ENCODE data around the gene ZCCHC2.

The ZCCHC2 gene

GRCh38 chr18:62522504-62523254 lies at the start of gene ZCCHC2:
TSS of gene ZCCHC2 (plus strand) at chr18:62523025. CDS start at chr18:62523425, 400 bp downstream.
- DNase-seq: peak; percentile 99

- no peak for DNase-seq
Observed at GRCh38 chr18:62479574-62479973, 43.3 kb upstream of the ZCCHC2 start.

DNA sequence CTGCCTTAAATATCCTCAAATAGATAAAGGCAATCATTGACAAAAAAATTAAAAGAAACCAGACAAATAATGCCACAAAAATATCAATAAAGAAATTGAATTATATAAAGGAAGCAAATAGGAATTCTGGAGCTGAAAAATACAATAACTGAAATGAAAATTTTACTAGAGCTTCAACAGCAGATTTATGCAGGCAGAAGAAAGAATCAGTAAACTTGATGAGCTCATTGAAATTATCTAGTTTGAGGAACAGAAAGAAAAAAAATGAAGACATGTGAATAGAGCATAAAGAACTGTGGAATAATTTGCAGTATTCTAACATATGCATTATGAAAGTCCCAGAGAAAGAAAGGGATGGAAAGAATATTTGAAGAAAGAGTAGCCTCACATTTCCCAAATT lies 41.9 kb upstream of the ZCCHC2 start:
- DNase-seq: no peak

DNA sequence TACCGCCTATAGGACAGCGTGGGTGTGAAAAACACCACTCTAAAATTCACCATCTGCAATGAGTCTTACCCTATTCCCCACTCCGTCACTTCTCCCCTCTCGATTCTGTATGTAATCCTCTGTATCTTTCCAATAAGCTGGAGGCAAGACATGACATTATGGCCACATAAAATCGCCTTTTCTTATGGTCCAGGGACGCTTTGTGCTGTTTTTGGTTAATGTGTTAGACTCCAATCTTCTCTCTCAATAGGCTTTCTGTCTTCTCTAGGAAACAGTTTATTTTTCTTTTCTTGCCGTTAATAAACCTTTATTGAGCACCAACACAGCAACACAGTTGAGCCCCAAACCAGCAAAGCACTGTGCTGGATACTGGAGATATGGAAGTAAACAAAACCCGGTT lies 37.9 kb upstream of the ZCCHC2 start:
- DNase-seq: no peak

DNA sequence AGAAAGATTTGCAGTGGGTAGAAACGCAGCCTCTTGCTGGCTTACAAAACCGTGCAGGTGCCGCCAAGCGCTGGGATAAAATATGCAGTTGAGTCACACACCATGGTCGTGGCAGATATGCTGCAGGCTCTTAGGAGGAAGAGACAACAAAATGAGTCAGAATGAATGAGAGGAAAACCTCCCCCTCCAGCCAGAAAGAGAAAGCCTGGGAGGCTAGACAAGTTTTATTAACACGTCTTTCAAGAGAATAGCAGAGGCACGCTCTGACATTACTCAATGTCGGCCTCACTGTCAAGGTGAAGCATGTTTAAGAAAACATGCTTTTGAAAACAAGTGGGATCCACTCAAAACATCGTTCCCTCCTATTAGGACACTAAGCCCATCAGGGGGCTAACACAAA lies 37.1 kb upstream of the ZCCHC2 start:
- DNase-seq: no peak

DNA sequence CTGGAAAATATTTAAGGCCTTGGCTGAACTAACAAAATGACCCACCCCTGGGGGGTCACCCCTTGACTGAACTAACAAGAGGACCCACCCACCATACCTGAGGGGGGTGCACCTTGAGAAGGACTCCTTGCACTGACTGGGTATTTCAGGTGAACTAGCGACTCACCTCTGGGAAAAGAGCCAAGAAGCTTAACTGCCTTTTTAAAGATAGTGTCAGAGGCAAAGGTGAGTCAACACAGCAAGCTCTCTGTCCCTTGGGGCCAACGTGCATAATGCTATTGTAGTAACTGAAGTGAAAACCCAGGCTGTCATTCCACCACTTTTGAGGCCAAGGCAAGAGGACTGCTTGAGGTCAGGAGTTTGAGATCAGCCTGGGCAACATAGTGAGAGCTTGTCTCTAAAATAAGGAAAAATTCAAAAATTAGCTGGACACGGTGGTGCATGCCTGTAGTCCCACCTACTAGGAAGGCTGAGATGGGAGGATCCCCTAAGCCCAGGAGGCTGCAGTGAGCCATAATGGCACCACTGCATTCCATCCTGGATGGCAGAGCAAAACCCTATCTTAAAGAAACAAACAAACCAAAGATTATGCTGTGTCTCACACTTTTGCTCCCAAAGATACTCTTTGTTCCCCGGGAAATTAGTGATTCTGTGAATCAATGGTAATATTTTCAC lies 36.4 kb upstream of the ZCCHC2 start:
- no peak for DNase-seq

DNA sequence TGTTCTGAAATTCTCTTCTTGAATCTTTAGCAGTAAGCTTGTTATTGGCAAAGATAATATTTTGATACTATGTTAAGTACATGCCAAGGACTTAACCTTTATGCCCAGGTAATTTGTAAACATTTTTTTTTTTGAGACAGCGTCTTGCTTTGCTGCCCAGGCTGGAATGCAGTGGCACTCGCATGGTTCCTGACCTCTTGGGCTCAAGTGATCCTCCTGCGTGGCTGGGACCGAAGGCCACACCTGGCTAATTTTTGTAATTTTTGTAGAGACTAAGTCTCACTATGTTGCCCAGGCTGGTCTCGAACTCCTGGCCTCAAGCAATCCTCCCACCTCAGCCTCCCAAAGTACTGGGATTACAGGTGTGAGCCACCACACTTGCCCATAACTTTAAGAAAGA lies 35.7 kb upstream of the ZCCHC2 start:
- DNase-seq: no peak

DNA sequence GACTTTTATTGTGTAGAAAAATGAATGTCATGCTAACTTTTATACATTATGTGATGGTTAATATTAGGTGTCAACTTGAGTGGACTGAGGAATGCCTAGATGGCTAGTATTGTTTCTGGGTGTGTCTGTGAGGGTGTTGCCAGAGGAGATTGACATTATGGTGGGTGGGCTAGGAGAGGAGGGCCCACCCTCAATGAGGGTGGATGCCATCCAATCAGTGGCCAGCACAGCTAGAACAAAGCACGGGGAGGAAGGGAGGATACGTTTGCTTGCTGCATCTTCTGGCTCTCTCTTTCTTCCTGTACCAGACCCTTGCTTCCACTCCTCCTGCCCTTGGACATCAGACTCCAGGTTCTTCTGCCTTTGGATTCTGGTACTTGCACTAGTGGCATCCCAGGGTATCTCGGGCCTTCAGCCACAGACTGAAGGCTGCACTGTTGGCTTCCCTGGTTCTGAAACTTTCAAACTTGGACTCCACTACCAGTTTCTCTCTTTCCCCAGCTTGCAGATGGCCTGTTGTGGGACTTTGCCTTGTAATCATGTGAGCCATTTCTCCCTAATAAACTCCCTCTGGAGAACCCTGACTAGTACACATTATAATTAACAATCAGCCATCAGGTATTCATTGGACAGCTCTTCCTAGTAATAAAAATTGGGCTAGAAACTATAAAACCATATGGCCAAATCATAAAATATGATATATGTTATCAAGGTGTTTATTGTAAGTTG lies 31.7 kb upstream of the ZCCHC2 start:
- DNase-seq: no peak

DNA sequence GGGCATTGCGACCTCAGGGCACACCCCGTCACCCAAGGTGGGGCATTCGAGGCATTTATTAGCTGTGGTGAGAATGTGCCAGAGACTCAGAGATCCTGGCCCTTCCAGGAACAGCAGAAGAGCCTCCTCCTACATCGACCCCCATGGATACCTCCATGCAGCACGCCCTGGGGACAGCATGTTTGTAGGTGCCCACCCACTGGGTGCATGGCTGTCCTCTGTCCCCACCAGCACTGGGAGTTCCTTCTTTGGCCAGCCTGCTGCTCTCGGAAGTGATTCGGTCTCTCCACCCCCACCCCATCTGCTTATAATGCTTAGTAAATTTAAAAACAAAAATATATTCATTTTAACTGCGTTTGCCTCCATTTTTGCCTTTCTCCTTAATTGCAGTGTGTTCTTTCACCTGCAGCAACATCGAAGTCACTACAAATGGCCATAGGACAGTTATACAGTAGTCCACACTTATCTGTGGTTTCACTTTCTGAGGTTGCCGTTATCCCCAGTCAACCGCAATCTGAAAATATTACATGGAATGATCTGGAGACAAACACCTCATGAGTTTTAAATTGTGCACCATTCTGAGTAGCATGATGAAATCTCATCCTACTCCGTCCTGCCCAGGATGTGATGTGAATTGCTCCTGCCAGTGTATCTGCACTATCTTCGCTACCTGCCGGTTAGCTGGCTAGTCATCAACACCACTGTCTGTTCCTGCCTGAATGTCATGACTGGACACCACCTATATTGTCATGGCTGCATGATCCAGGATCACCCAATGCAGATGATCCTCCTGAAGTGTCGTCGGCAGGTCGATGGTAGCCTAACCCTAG lies 29.6 kb upstream of the ZCCHC2 start:
- DNase-seq: no peak

GRCh38 chr18:62494764-62495163 lies 28.1 kb upstream of the ZCCHC2 start:
- DNase-seq: no peak

DNA sequence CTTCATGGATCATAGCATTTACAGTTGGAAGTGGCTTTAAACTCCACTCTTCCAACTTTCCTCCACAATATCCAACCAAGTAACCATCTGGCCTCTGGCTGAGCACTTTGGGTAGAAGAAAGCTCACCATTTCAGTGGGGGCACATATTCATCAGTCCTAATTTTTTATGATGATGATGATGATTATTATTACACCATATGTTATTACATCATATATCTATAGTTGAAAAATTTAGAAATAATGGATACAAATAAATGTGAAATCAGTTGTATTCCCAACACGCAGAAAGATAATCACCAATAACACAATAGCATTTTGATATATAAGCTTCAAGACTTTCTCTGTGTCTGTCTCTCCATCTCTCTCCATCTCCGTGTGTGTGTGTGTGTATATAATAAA lies 26.6 kb upstream of the ZCCHC2 start:
- no peak for DNase-seq

GRCh38 chr18:62497190-62497772 lies 25.5 kb upstream of the ZCCHC2 start:
- DNase-seq: no peak

DNA sequence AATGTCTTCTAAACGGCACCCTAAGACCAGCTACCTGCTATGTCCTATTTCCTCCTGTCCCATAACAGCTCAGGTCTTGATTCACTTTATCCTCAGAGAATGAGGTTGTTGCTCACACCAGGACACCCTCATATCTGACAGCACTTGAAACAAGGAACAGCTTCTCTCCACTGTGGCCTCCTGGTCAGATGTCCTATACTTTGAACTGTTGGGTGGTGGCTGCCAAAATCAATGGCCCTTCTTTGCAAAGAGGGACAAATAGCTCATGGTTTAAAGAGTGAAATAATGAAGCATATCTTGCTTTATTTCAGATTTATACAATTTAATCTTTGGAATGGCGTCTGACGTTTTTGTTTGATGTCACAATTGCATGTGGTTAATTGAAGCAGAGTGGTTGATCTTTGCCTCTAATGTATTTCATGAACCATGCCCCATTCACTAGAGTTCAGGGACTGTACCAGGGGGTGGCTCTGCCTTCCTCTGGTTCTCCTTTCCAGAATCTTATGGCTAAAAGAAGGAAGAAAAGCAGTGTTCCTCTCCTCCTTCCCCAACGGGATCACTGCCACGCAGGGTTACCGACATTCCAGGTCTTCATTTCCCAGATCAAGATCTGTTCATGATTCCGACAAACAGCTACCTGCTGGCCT lies 24.1 kb upstream of the ZCCHC2 start:
- DNase-seq: no peak

- DNase-seq: no peak
Observed at GRCh38 chr18:62499263-62499650, 23.6 kb upstream of the ZCCHC2 start.

DNA sequence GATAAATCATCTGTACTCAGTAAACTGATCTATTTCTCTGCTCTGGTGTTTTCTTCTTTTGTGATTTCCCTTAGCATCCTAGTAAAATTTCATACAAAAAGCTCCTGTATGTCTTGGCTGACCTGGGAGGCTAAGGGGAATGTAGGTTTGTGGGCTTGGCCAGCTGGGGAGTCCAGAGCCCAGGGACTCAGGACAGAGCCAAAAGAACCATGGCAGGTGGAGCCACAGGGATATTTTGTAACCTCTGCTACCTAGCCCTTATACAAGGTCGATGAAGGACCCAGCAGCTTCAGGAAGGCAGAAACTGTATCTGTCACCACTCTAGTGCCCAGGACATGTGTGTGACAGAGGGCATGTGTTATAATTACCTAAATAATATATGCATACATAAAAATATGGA lies 22.7 kb upstream of the ZCCHC2 start:
- DNase-seq: no peak

- no peak for DNase-seq
Observed at GRCh38 chr18:62500966-62501591, 21.7 kb upstream of the ZCCHC2 start.

DNA sequence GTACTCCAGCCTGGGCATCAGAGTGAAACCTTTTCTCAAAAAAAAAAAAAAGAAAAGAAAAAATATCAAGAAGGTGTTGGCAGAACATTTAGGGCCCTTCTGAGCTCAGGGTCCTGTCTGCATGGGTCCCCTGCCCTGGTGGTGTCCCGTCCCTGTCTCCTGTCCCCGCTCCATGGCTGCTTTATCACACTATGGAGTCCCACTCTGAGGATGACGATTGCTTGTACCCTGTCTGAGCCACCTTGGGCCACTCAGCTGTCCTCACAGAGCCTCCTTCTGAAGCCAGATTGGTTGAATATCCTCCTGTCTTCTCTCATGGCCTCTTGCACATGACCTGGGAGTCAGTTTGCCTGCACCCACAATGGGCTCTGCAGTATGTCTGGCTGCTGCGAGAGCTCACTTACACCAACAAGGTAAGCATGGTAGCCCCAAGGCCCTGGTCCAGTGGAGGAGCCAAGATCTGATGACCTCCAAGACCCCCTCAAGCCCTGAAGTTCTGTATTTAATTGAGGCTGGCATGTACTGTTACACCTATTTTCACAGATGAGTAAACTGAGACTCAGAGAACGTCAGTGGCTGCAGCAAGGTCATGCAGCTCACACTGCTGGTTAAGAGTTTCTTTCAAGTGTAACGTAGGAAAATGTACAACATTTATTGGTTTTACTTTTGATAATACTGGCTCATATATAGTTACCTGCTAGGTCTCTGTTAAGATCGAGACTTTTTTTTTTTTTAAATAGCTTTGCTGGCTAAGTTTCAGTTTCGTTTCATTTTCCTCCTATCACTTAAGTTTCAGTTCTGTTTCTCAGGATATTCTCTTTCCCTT lies 16.9 kb upstream of the ZCCHC2 start:
- no peak for DNase-seq

DNA sequence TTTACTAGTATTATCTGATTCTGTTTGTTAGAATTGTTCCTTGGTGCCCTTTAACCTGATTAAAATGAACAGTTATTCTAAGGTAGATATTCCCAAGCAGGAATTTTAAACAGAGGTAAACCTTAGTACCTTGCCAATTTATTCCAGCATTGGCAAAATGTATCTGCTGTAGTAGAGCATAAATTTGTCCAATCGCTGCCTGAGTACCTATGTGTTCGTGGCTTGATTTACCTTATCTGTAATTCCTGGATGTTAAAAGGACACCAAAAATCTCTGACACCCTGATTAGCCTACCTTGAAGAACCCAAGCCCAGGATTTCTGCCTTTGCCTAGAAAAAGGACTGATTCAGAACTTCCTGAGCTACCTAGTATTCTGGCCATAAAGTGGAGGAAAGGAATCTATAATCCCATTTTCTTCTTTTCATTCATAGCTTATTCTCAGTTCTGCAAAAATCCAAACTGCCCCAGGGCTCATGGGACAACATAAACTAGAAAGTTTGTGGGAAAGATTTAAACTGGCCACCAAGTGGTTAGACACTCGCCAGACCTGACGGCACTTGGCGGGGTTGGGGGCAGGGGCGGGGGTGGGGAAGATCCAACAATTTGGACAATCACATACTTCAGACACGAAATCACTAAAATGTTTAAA lies 16.2 kb upstream of the ZCCHC2 start:
- DNase-seq: no peak

- no peak for DNase-seq
Observed at GRCh38 chr18:62509779-62510178, 13.0 kb upstream of the ZCCHC2 start.

GRCh38 chr18:62510789-62511188 lies 12.0 kb upstream of the ZCCHC2 start:
- DNase-seq: no peak

All from femur (tissue), 1 donor.